ENCODE data around the gene IDE. TPM values are rescaled to one million over a fixed set of nuclear protein-coding genes. Genes with fewer than 3 reads are reported as not detected.

The IDE gene
- total and polyA plus RNA-seq, 7 donors = 9.2 to 69.3 (median 48.8) TPM

DNA sequence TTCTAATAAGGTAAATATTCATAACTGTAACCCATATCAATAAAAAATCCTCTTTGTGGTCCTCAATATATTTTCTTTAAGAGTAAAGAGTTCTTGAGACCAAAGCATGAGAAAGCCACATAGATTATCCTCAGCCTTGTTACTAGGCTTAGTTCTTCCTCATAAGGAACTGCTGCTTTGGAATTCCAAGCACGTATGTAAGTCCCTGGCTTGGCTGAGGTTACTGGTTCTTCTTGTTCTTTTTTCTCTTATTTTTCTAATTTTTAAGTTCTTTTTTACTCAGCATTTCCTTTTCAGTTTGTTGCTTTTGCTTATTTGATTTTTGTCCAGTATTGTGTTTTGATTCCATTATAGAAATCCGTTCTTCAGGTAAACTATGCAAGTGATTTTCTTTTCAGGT is 155.7 kb downstream of the IDE start:
- H3K36me3 ChIP-seq (ENCODE audit: insufficient read depth in 1 of 2, low read depth in 1 of 2) = no peaks in the 10 kb centered on the region
- H3K4me1 ChIP-seq = peaks cover 3% of the 10 kb centered on the region
- intact Hi-C loops (cut with DNase I) = no loop called here
- H3K27ac ChIP-seq = no peak overlapping the region
- H3K27me3 ChIP-seq (ENCODE audit: insufficient read depth in 3 of 3, low read length in 2 of 3) = peaks cover 0 to 23% (median 0%) of the 10 kb centered on the region in 3 donors
- no peak overlapping the region for H3K4me3 ChIP-seq
- DNase-seq (no peak), ATAC-seq (no peak)
- TF ChIP-seq, protein P1, sequence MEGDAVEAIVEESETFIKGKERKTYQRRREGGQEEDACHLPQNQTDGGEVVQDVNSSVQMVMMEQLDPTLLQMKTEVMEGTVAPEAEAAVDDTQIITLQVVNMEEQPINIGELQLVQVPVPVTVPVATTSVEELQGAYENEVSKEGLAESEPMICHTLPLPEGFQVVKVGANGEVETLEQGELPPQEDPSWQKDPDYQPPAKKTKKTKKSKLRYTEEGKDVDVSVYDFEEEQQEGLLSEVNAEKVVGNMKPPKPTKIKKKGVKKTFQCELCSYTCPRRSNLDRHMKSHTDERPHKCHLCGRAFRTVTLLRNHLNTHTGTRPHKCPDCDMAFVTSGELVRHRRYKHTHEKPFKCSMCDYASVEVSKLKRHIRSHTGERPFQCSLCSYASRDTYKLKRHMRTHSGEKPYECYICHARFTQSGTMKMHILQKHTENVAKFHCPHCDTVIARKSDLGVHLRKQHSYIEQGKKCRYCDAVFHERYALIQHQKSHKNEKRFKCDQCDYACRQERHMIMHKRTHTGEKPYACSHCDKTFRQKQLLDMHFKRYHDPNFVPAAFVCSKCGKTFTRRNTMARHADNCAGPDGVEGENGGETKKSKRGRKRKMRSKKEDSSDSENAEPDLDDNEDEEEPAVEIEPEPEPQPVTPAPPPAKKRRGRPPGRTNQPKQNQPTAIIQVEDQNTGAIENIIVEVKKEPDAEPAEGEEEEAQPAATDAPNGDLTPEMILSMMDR (IDR thresholded peaks at IDR 0.05) = no peak
- 75 to 78% (median 76%) methylated on average over 2 of the region's 2 CpGs for WGBS, 3 donors
- no peaks in the 10 kb centered on the region for H3K9me3 ChIP-seq

DNA sequence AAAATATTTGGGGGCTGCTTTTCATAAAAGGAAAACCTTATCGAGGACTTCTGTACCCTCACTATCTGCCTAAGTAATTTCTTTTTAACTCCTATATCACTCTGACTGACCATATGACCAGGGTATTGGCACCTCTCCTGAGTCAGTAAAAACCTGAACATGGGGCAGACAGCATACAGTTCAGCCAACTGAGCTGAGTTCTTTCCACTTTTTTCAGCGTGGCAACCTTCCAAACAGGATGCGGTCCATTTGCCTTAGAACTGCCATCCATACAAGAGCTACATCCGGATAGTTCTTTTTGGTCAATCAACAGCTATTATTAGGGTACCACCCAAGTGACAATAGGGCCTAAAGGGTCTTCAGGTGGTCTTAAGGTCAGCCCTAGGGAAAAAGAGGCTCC is 160.4 kb downstream of the IDE start:
- 66 to 68% (median 67%) methylated on average over 4 of the region's 4 CpGs for WGBS, 3 donors

DNA sequence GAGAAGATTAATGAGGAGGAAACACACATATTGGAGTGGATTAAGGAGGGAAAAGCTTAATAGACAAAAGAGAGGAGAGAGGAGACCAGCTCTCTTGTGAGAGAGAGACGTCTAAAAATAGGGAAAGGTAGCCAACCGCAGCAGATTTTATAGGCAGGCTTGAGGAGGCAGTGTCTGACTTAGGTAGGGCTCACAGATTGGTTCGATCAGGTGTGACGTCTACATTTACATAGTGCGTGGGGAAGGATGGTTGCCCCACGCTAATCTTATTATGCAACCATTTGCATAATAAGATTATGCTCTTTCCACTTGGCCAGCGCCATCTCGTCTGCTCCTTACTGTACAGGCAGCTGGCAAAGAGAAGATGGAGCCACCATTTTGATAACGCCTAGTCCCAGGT is 160.9 kb downstream of the IDE start:
- Histone ChIP-seq H3K4me1 (no peaks in the 10 kb centered on the region), H3K36me3 (ENCODE audit: insufficient read depth in 1 of 2, low read depth in 1 of 2) (no peaks in the 10 kb centered on the region), H3K27me3 (ENCODE audit: insufficient read depth in 3 of 3, low read length in 2 of 3) (no peaks in the 10 kb centered on the region), H3K9me3 (no peaks in the 10 kb centered on the region), H3K27ac (no peak overlapping the region), H3K4me3 (no peak overlapping the region)
- TF ChIP-seq, protein P1 (IDR thresholded peaks at IDR 0.05) = no peak
- intact Hi-C loops (cut with DNase I) = no loop called here
- ATAC-seq (no peak), DNase-seq (no peak)
- 80 to 88% (median 82%) methylated on average over 9 of the region's 9 CpGs for WGBS, 3 donors

More for the DNA sequence above, 160.4 kb downstream of the IDE start:
- Histone ChIP-seq H3K4me1 (no peaks in the 10 kb centered on the region), H3K9me3 (no peaks in the 10 kb centered on the region), H3K27ac (no peak overlapping the region), H3K36me3 (ENCODE audit: insufficient read depth in 1 of 2, low read depth in 1 of 2) (no peaks in the 10 kb centered on the region), H3K27me3 (ENCODE audit: insufficient read depth in 3 of 3, low read length in 2 of 3) (no peaks in the 10 kb centered on the region), H3K4me3 (no peak overlapping the region)
- TF ChIP-seq, protein P1 (IDR thresholded peaks at IDR 0.05) = no peak
- no peak for DNase-seq
- no peak for ATAC-seq
- intact Hi-C loops (cut with DNase I) = no loop called here

DNA sequence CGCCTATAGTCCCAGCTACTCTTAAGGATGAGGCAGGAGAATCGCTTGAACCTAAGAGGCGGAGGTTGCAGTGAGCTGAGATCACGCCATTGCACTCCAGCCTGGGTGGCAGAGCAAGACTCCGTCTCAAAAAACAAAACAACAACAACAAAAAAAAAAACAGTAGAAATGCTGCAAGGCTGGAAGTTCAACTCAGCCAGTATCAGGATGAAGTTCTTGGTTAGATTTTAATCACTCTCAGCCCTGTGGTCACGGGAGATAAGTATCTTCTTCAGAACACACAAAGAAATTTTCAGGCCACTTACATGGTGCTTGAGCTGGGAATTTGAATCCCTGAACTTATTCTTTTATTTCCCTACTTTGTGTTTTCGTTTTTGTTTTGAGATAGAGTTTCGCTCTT is 162.5 kb downstream of the IDE start:
- no peak overlapping the region for H3K27ac ChIP-seq
- intact Hi-C loops (cut with DNase I) = no loop called here
- H3K36me3 ChIP-seq (ENCODE audit: insufficient read depth in 1 of 2, low read depth in 1 of 2) = no peaks in the 10 kb centered on the region
- 84 to 93% (median 89%) methylated on average over 8 of the region's 8 CpGs for WGBS, 3 donors
- H3K4me3 ChIP-seq = no peak overlapping the region
- H3K9me3 ChIP-seq = no peaks in the 10 kb centered on the region
- no peaks in the 10 kb centered on the region for H3K4me1 ChIP-seq
- ATAC-seq = no peak
- no peak for DNase-seq
- H3K27me3 ChIP-seq (ENCODE audit: insufficient read depth in 3 of 3, low read length in 2 of 3) = no peaks in the 10 kb centered on the region
- TF ChIP-seq, protein P1 (IDR thresholded peaks at IDR 0.05) = no peak

DNA sequence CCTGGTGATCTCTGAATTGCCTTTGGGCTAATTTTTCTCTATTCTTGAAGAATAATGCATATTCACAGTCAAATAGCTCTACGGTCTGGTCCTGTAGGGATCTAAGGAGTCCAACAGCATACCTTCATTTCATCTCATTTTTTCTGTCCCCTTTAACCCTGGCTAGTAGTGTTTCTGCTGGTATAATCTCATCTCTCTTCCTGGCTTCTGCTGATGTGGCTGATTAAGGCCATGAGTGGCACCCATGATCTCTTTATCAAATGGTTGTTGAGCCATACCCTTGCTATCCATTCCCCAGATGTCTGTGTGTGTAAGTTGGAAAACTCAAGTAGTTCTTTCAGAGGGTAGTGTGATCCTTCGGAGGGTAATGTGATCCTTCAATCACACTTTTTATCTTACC is 163.4 kb downstream of the IDE start:
- DNase-seq (no peak), ATAC-seq (no peak)
- Histone ChIP-seq H3K9me3 (no peaks in the 10 kb centered on the region), H3K4me1 (no peaks in the 10 kb centered on the region), H3K27ac (no peak overlapping the region), H3K36me3 (ENCODE audit: insufficient read depth in 1 of 2, low read depth in 1 of 2) (no peaks in the 10 kb centered on the region), H3K27me3 (ENCODE audit: insufficient read depth in 3 of 3, low read length in 2 of 3) (no peaks in the 10 kb centered on the region), H3K4me3 (no peak overlapping the region)
- 78 to 87% (median 80%) methylated on average over 2 of the region's 2 CpGs for WGBS, 3 donors
- intact Hi-C loops (cut with DNase I) = no loop called here
- TF ChIP-seq, protein P1 (IDR thresholded peaks at IDR 0.05) = no peak
